ENCODE results near the gene PDE6A.
A peak's percentile ranks its signal among the peaks of the same experiment; 100 is the strongest.

DNA sequence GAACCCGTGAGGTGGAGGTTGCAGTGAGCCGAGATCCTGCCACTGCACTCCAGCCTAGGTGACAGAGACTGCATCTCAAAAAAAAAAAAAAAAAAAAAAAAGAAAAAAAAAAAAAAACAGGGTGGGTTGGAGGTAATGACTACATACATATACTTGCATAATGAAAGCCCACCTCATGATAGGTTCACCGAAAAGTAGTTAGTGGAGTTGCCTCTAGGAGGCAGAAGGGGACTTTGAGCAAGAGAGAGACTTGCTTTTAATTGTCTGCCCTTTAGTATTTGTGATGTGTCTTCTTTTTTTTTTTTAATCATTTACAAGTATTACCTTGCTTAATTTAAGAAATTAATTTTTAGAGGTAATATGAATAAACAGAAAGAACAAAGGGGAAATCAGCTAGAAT is 114.6 kb downstream of the PDE6A start:
- TF ChIP-seq, protein P1, sequence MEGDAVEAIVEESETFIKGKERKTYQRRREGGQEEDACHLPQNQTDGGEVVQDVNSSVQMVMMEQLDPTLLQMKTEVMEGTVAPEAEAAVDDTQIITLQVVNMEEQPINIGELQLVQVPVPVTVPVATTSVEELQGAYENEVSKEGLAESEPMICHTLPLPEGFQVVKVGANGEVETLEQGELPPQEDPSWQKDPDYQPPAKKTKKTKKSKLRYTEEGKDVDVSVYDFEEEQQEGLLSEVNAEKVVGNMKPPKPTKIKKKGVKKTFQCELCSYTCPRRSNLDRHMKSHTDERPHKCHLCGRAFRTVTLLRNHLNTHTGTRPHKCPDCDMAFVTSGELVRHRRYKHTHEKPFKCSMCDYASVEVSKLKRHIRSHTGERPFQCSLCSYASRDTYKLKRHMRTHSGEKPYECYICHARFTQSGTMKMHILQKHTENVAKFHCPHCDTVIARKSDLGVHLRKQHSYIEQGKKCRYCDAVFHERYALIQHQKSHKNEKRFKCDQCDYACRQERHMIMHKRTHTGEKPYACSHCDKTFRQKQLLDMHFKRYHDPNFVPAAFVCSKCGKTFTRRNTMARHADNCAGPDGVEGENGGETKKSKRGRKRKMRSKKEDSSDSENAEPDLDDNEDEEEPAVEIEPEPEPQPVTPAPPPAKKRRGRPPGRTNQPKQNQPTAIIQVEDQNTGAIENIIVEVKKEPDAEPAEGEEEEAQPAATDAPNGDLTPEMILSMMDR (IDR thresholded peaks at IDR 0.05) = peak in 1 of 6 experiments; percentile 13
- no peak for TF ChIP-seq POLR2A (IDR thresholded peaks at IDR 0.05)

All from adrenal gland (tissue), 5 donors.